Limb (tissue), 2 donors: ENCODE results near the gene SRRD.

Experiments used
- DNase-seq, 2 donors: peaks; one replicate each; pipeline ENCODE4 v3.0.0-alpha.2; 2016; ENCODE audit errors: extremely low spot score in 2 of 2

Gene SRRD

DNA sequence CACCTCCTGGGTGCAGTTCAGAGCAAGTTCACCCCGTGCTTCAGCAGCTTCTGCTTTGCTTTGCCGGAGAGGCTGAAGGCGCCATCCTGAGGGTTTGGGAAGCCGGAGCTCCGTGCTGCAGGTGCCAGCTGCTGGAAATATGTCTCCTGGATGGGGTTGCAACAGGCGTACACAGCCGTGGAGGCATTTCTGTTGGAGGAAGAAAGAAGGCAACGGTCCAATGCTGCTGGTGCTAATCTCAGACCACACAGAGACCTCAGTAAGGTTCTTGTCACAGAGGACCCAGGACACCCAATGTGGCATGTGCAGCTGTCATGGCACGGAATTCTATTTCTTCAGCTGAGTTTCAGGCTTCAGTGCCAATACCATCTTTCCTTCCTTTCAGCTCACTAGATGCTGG lies 30.5 kb upstream of the SRRD start:
- DNase-seq: peak in 1 of 2 donors; percentile 27

DNA sequence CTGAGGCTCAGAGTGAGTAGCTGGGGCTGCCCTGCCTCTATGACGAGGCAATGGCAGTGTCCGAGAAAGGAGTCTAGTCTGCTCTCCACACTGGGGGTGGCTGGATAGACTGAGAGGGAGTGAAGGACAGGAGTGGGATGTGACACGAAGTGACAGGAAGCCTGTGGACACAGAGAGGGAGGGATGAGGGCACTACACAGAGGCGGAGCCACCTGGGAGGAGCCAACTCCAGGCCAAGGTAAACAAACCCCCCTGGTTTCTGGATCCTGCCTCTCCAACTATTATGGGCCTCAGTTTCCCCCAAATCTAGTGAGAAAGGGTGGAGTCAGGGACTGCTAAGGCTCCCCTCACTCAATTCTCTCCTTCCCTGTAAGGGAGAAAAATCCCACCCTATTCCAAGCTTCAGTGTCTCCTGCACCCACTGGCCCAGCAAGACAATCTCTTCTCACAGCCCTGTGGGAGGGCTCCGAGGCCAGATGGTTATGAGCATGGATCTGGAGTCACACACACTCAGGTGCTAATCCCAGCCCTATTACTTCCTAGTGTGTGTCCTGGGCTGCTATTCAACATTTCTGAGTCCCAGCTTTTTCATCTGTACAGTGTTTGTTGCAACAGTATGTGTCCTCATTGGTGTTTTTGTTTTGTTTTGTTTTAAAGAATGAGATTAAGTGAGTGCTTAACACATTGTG lies 29.7 kb upstream of the SRRD start:
- no peak for DNase-seq

DNA sequence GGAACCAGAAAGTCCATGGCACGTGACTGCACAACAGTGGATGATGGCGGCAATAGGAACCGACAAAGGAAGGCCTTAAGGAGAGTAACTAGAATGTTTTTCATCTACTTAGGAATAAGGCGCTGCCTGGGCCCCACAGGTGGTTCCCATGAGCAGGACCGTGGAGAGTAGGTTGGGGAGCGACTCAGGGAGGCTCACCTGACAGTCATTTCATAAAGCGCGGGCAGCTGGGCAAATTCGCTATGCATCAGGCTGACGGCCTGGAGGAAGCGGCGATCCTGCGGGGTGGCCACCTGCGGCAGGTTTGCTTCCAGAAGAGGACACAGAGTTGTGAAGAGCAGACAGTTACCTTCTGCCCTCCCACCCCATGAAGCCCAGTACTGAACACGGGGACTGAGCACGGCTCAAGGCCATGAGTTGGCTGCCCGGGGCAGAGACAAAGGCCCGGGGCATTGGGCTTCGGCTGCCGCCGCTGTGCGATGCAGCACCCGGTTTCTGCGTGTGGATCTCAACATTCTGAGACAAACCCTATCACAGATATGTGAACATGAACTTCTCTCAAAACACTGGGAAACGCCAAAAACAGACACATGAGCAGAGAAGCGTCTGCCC lies 25.9 kb upstream of the SRRD start:
- no peak for DNase-seq

DNA sequence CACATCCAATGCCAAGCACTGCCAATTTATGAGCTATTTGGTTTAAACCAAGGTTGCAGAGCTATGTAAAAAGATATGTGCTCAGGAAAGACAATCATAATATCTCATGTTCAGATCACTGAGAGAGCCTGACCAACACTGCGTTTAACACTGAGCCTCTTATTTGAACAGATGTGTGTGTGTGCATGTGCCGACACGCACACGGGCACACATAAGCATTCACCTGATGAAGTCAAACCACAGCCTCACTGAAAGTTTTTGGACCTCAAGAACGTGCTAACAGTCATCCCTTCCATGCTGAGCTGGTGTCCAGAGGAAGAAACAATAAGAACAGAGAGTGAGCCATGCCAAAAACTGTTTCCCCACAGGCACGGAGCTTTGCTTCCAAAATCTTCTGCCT lies 23.5 kb upstream of the SRRD start:
- DNase-seq: no peak

DNA sequence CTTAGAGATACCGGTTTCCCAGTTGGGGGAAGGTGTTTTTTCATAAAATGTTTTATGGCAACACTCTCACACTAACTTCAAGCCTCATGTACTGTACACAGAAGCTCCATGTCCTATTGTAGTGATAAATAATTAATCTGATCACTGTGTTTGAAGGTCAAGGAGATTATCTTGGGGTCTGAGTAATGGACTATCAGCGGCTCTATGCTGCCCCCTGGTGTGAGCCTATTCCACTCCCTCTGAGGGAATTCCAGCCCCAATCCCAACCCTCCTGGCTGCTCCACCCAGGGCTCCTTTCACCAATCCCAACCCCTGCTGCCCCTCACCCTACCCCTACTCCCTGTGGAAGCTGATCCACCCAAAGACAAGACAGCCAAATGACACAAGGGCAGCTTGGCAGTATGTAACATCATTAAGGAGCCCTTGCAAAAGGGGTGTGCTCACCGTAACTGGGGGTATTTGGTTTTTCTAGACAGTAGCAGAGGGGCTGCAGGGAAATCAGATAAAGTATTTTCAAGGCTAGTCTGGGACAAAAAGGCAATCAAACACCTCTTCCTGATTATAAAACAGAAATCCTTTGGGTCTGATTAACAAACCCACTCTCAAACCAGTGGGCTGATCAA lies 22.4 kb upstream of the SRRD start:
- DNase-seq: peak; percentile 45 to 77

DNA sequence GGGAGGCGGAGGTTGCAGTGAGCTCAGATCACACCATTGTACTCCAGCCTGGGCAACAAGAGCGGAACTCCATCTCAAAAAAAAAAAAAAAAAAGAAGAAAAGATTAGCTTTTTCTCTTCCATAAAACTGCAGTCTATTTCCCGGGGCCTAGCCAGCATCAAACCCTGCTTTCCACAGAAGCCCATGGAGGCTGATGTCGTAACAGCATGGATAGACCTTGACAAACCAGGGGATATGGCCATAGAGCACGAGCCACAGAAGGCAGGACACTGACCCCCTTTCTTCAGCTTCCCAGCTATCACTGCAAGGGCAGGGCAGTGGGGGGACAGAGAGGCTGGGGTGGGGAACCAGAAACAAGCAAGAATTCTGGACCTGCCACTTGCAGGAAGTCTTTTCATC lies 21.6 kb upstream of the SRRD start:
- no peak for DNase-seq

DNA sequence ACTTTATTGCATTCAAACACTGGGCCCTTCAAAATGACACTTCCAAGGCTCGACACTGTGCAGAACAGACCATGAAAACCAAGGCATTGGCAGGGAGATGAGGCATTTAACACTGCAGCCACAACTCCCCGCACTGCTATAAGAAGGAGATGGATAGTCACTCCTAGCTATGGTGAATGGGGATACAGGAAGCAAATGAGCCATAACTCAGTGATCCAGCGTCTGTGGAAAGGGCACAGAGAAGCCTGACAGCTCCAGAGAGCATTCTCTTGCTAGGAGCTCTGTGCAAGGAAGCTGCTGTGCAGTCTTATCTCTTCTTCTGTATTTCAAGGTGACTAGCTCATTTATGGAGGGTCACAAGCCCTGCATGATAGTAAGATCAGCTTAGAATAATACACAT lies 21.0 kb upstream of the SRRD start:
- DNase-seq: no peak

DNA sequence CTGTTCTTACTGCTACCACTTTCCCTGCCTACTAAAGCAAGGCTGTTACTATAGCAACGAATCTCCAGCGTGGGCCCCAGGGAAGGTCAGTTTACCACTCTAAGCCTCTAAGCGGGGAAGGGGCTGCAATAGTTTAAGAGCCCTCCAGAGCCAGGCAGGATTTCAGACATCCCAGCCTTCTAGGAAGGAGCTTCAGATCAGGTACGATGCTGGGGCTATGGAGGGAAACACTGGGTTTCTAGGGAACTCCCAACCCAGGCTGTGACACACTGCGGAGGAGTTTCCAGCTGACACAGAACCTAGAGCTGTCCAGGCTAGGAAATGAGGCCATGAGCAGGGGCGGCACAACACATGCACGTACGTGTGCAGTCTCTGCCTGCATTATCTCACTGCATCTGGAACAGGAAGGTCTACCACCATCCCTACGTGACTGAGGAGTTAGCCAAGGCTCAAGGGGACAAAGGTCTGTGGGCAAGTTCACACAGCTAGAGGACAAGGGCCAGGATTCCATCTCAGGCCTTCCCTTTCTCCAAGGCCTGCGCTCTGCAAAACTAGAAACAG lies 20.5 kb upstream of the SRRD start:
- DNase-seq: peak in 1 of 2 donors; percentile 58

DNA sequence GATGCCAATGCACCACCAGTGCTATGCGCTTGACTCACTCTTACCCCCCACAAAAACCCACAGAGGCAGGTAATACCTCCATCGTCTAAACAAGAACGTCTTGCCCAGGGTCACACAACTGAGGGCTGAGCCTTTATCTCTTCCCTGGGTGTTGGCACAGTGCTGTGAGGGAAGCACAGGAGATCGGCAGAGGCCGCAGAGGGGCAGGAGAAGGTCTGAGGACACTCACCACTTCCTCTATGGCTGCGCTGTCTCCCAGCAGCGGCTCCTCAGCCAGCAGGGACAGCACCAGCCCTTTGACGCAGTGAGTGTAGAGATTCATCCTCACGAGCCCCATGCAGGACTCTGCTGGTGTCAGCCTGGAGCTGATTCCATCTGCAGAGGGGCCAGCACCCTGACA lies 20.0 kb upstream of the SRRD start:
- no peak for DNase-seq

DNA sequence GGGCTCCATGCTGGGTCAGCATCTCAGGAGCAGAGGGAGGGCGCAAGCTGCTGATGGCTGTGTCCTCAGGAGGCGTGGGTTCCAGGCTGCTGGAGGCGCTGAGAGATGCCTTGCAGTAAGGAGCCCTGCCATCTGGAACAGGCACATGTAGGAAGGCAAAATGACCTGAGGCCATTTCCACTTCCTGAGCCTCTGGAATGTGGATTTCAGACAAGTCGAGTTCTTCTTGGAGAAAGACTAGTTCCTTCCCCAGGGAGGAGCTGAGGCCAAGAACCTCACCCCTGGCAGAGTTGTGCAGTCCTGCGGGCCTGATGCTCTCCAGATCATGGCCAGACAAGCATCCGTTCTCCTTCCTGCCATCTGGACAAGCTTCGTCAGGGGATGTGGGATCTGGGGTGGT lies 19.4 kb upstream of the SRRD start:
- no peak for DNase-seq

DNA sequence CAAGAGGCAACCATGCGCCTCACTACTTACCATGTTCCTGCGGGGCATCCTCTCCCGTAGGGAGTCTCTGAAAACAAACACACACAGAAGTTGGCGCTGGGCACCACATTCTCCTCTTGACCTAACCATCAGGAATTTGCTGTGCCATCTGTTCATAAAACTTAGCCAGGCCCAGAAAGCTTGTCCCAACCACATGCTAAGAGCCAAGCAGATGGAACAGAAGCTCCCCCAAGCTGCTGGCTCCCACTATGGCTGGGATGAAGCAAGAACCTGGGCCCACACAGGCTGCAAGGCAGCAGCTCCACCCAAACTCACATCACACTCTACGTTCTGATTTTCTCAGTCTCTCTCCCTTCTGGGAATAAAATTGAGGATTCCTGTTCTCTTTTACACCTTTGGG lies 17.5 kb upstream of the SRRD start:
- no peak for DNase-seq

DNA sequence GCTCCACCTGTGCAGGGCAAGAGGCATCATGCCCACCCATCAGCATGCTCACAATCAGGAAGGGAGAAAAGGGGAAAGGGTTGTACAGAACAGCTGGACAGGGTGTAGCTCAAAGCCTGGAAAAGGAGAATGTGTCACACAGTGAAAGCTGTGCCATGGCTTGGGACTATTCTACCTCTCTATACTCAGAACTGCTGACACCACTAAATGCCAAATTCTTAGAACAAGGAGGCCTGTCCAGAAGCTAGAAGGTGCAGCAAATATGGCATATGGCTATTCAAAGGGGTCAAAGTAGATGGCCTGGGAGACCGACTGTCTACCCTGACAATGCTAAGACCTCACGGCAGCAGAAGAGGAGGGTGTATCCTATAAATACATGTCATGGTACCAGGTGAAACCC lies 12.9 kb upstream of the SRRD start:
- no peak for DNase-seq

DNA sequence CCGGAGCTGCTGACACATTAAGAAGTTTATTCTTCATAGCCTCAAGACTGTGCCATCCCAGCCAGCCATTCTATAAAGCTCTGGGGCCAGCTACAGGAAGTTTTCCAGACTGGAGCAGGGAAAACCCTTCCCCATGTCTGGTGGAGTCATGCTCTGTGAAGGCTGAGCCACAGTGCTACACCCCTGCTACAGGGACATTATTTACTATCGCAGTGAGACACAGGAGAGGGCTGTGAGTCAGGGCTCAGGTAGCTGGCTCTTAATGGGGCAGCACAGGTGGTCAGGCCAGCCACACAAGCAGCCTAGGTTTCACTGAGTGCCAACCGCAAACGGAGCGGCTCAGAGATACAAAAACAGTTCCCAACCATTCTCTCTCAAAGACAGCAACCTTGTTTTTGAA lies 12.2 kb upstream of the SRRD start:
- DNase-seq: no peak

DNA sequence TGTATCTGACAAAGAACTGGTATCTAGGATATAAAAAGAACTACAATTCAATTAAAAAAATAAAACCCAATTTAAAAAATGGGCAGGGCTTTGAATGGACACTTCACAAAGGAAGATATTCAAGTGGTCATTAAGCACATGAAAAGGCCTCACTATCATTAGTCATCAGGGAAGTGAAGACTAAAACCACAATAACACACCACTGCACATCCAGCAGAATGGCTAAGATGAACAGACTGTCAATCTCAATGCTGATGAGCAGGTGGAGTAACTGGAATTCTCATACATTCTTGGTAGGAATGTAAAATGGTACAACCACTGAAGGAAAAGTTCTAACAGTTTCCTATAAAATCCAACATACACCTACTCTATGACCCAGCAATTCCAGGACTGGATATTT lies 9.0 kb upstream of the SRRD start:
- DNase-seq: no peak

DNA sequence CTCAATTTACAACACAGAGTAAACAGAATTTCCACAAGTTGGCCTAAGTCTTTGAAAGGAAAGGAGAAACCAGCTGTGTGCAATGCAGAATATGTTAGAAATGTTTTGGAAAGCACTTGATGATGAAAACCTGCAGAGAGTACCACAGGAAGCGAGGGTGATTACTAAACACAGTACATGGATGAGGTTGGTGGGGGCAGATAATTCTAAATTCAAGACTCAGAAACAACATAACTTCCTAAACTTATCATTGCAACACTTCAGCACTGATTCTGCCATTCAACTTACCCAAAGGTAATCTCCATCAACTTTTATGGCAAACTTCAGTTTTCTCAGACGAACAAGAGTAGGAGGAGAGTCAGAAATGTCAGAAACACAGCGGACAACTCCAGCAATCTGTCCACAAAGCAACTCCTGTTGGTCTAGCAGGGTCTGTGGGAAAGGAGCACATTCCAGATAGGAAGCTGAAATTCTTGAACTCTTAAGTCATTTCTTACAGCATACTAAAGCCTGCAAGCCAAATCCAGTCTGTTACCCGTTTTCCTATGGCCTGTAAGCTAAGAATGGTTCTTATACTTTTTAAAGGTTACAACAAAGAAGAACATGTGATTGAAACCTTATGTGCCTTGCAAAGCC lies 6.9 kb upstream of the SRRD start:
- no peak for DNase-seq

DNA sequence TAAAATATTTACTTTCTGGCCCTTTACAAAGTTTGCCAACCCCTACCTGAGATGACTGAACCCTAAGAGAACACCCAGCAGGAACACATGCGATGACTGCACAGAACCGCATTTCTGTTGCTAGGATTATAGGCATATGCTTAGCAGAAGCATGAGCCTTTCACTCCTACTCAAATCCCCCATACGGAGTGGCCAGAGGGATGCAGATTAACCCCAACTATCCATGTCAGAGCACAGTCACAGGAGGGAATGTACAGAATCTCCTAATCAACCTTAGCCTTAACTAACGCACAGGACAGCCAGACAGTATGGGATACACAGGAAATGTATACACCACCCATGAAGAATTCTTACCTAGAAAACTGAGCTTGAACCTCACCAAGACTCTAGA lies 6.3 kb upstream of the SRRD start:
- no peak for DNase-seq

DNA sequence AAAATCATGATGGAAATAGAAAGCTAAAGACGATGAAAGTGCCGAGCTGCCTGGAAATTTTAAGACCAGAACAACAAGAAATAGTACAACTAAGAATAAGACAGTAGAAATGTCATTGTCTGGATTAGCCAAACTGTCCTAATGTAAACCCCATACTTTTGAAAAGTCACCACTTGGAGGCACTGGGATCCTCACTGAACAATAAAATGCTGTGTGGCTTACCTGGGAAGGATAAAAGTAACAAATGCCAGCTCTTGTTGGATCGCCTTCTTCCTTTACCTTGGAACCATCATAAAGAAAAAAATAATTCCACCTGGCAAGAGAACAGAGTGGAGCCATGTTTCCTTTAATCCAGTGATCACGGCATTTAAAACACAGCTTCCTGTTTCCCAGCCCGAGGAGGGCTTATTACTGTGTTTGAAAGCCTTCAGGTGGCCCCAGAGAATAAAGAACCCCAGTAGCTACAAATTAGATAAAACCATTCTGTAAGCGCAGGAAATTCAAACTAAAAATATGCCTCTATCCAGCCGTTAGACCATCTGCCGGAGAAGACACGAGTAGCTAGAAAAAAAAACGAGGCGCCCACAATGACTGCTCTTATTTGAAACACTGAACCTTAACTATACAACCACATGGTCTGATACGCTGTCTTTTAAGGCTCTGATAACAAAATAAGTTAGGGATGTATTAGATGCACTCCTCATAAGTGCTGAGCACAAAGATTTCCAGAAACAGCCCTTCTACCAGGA lies 4.5 kb upstream of the SRRD start:
- no peak for DNase-seq

DNA sequence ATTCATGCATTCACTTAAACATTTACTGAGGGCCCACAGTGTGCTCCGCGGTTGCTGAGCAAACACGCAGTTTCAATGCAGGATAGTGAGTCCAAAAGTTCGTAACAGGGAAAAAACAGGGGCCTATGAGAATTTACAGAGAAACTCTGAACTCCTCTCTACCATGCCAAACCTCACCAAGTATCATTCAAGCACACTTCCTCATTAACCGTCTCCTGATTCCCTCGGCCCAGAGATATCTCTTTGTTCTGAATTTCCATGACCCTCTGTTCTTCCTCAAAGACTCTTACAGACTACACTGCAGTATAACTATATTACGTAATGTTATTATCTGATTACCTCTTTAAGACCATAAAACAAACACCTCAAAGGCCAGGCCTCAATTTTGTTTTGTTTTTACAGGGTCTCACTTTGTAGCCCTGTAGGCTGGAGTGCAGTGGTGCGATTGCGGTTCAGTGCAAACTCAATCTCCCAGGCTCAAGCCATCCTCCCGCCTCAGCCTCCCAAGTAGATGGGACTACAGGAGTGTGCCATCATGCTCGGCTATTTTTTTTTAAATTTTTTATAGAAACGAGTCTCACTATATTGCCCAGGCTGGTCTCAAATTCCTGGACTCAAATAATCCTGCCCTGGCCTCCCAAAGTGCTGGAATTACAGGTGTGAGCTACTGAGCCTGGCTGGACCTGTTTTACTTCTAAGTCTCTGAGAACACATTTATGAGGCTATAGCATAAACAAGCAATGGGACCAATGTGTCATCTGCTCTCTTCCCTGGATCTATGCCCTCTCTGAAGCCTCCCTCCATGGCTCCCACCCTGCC lies 3.7 kb upstream of the SRRD start:
- no peak for DNase-seq

DNA sequence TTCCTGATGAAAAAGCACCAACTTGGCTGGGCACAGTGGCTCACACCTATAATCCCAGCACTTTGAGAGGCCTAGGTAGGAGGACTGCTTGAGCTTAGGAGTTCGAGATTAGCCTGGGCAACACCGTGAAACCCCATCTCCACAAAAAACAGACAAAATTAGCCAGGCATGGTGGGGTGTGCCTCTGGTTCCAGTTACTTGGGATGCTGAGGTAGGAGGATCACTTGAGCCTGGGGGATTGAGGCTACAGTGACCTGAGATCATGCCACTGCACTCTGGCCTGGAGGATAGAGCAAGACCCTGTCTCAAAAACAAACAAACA lies 3.1 kb upstream of the SRRD start:
- no peak for DNase-seq

DNA sequence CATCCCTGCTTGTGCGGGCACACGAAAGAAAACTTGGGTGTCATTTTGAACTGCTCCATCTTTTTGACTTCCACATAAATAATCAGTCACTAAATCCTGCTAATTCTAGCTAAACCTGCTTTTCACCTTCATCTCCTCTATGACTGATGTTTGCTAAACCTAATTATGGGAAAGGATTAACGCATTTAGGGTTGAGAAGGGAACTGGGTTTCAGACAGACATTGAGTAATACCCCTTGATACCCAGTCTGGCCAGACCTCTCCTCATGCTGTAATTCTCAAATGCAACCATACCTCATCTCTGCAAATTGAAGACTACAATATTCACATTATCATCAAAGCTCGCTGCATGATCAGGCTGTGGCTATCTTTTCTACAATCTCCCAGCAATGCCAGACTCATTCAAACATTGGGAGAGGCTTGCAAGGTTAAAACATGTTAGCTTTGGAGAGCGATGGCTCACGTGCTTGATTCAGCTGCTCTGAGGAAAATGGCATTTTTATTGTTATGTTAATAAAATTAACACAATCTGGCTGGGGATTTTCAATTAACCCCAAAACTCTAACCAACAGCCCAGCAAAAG lies 2.5 kb upstream of the SRRD start:
- no peak for DNase-seq

DNA sequence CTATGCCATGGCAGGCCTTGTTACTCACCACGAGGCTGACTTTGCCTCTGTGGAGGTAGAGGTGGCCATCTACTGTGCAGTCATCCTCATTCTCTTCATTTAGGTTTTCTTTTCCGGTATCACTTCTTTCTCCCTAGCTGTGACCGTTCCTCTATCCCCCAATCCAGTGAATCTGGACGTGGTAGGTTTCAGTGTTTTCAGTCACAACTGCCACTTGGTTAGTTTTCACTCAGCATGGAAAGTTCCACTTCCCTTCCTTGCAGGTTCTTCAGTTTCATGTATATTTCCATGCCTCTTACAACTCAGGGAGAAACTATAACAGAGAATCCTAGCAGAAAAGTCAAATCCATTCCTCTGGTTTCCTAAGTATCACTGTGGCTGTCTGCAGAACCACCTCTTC lies 2.0 kb upstream of the SRRD start:
- DNase-seq: no peak
